Neural progenitor cell (in vitro differentiated cells): Measurements from ENCODE around the gene ZDHHC14. TPM values are rescaled to one million over a fixed set of nuclear protein-coding genes. Genes with fewer than 3 reads are reported as not detected.

ENCODE experiments used
- DNase-seq: peaks from one replicate; pipeline ENCODE4 v3.0.0-alpha.2; 2016; ENCODE audit warnings: low spot score
- H2AFZ ChIP-seq: fragments of 200-600 bp; sonication (generic); replicated peaks from 2 replicates; pipeline ENCODE4 v1.6.1; 2016; ENCODE audit warnings: antibody characterized with exemption
- H3F3A ChIP-seq: fragments of 200-600 bp; sonication (generic); 2 replicates; pipeline ENCODE4 v1.6.1; 2016; ENCODE audit warnings: antibody characterized with exemption, low read depth
- H3K27ac ChIP-seq: fragments of 200-600 bp; sonication (generic); 2 replicates; pipeline ENCODE4 v1.5.1; 2016; ENCODE audit warnings: mild to moderate bottlenecking
- H3K27me3 ChIP-seq: fragments of 200-600 bp; sonication (generic); 2 replicates; pipeline ENCODE4 v1.6.1; 2016; ENCODE audit warnings: mild to moderate bottlenecking, moderate library complexity
- H3K36me3 ChIP-seq: fragments of 200-600 bp; sonication (generic); 2 replicates; pipeline ENCODE4 v1.5.1; 2016
- H3K4me1 ChIP-seq: fragments of 200-600 bp; sonication (generic); 2 replicates; pipeline ENCODE4 v1.6.1; 2016; ENCODE audit warnings: mixed run types
- H3K4me2 ChIP-seq: fragments of 200-600 bp; sonication (generic); 2 replicates; pipeline ENCODE4 v1.6.1; 2016
- H3K4me3 ChIP-seq: fragments of 200-600 bp; sonication (generic); 2 replicates; pipeline ENCODE4 v1.5.1; 2016
- H3K79me2 ChIP-seq: fragments of 200-600 bp; sonication (generic); 2 replicates; pipeline ENCODE4 v1.6.1; 2016; ENCODE audit warnings: low read depth
- H3K9ac ChIP-seq: fragments of 200-600 bp; sonication (generic); 2 replicates; pipeline ENCODE4 v1.6.1; 2016
- H3K9me3 ChIP-seq: fragments of 200-600 bp; sonication (generic); 2 replicates; pipeline ENCODE4 v1.5.1; 2016; ENCODE audit warnings: low read depth
- H4K20me1 ChIP-seq: fragments of 200-600 bp; sonication (generic); 2 replicates; pipeline ENCODE4 v1.6.1; 2016; ENCODE audit warnings: low read depth
- H3K27ac Mint-ChIP-seq: 3 replicates; pipeline ENCODE4 v1.8.0; 2021; ENCODE audit warnings: mixed read lengths
- H3K27me3 Mint-ChIP-seq: 2 replicates; pipeline ENCODE4 v1.8.0; 2022; ENCODE audit warnings: low read depth, mild to moderate bottlenecking, inconsistent platforms, moderate library complexity, mixed read lengths; ENCODE audit not compliant: insufficient read depth
- H3K36me3 Mint-ChIP-seq: 3 replicates; pipeline ENCODE4 v1.8.0; 2021; ENCODE audit warnings: mixed read lengths
- H3K4me1 Mint-ChIP-seq: 3 replicates; pipeline ENCODE4 v1.8.0; 2021; ENCODE audit warnings: mixed read lengths
- H3K4me3 Mint-ChIP-seq: 3 replicates; pipeline ENCODE4 v1.8.0; 2021; ENCODE audit warnings: mild to moderate bottlenecking, moderate library complexity, mixed read lengths
- H3K9me3 Mint-ChIP-seq: 3 replicates; pipeline ENCODE4 v1.8.0; 2020; ENCODE audit warnings: mixed read lengths
- CTCF ChIP-seq: fragments of 200-600 bp; sonication (generic); IDR thresholded peaks from 2 replicates; pipeline ENCODE4 v1.5.1; 2017; ENCODE audit warnings: antibody characterized with exemption, mild to moderate bottlenecking
- EZH2 ChIP-seq: fragments of 200-600 bp; sonication (generic); IDR thresholded peaks from 2 replicates; pipeline ENCODE4 v1.6.1; 2017; ENCODE audit warnings: antibody characterized with exemption, mild to moderate bottlenecking, moderate library complexity
- EZH2phosphoT487 ChIP-seq: fragments of 200-600 bp; sonication (generic); IDR thresholded peaks from 2 replicates; pipeline ENCODE4 v1.6.1; 2017; ENCODE audit warnings: antibody characterized with exemption
- total RNA-seq: library from RNA; depleted of rRNA; stranded (reverse); fragments of >200 nt; gene quantifications from 2 replicates; pipeline ENCODE4 v1.2.3, GENCODE V29; 2015; ENCODE audit warnings: low replicate concordance

ZDHHC14 gene
- total RNA-seq, 1 donor from 2014 or later, result 14.5 TPM

GRCh38 chr6:157570752-157571151 lies 189.8 kb downstream of the ZDHHC14 start:
- H3K27me3 Mint-ChIP-seq, result no peaks in the 10 kb centered on the region

GRCh38 chr6:157571269-157571668 lies 190.3 kb downstream of the ZDHHC14 start:
- H3K27ac Mint-ChIP-seq, result no peak overlapping the region
- Histone ChIP-seq H3K36me3 (no peaks in the 10 kb centered on the region), H3K9ac (no peak overlapping the region), H3F3A (no peaks in the 10 kb centered on the region), H2AFZ (no peak overlapping the region), H3K27me3 (no peaks in the 10 kb centered on the region), H3K27ac (no peak overlapping the region), H3K79me2 (no peaks in the 10 kb centered on the region), H4K20me1 (no peaks in the 10 kb centered on the region), H3K4me3 (no peak overlapping the region), H3K4me2 (no peak overlapping the region), H3K4me1 (peaks cover 11% of the 10 kb centered on the region), H3K9me3 (peaks cover 9% of the 10 kb centered on the region)
- no peaks in the 10 kb centered on the region for H3K27me3 Mint-ChIP-seq
- H3K36me3 Mint-ChIP-seq, result peaks cover 8% of the 10 kb centered on the region
- TF ChIP-seq EZH2phosphoT487 (no peak), EZH2 (no peak), CTCF (no peak)
- H3K4me3 Mint-ChIP-seq, result no peak overlapping the region
- DNase-seq, result no peak
- no peaks in the 10 kb centered on the region for H3K4me1 Mint-ChIP-seq
- H3K9me3 Mint-ChIP-seq, result peaks cover 6% of the 10 kb centered on the region

More at GRCh38 chr6:157570752-157571151, 189.8 kb downstream of the ZDHHC14 start:
- no peak overlapping the region for H3K4me3 ChIP-seq
- peaks cover 6% of the 10 kb centered on the region for H3K9me3 Mint-ChIP-seq
- no peak overlapping the region for H2AFZ ChIP-seq
- H3K4me3 Mint-ChIP-seq, result no peak overlapping the region
- no peaks in the 10 kb centered on the region for H3K36me3 ChIP-seq
- H3K27me3 ChIP-seq, result no peaks in the 10 kb centered on the region
- no peak overlapping the region for H3K9ac ChIP-seq
- H3K27ac Mint-ChIP-seq, result no peak overlapping the region
- H3K9me3 ChIP-seq, result peaks cover 9% of the 10 kb centered on the region
- peaks cover 11% of the 10 kb centered on the region for H3K4me1 ChIP-seq
- no peak overlapping the region for H3K27ac ChIP-seq
- no peaks in the 10 kb centered on the region for H4K20me1 ChIP-seq
- TF ChIP-seq CTCF (no peak), EZH2 (no peak), EZH2phosphoT487 (no peak)
- H3K4me2 ChIP-seq, result no peak overlapping the region
- no peak for DNase-seq
- H3K4me1 Mint-ChIP-seq, result no peaks in the 10 kb centered on the region
- H3K36me3 Mint-ChIP-seq, result peaks cover 8% of the 10 kb centered on the region
- no peaks in the 10 kb centered on the region for H3F3A ChIP-seq
- H3K79me2 ChIP-seq, result no peaks in the 10 kb centered on the region

GRCh38 chr6:157571950-157572349 lies 191.0 kb downstream of the ZDHHC14 start:
- Histone ChIP-seq H3F3A (no peaks in the 10 kb centered on the region), H3K27me3 (no peaks in the 10 kb centered on the region), H3K4me3 (no peak overlapping the region), H3K4me2 (no peak overlapping the region), H3K9ac (no peak overlapping the region), H3K9me3 (peaks cover 9% of the 10 kb centered on the region), H3K36me3 (no peaks in the 10 kb centered on the region), H3K27ac (no peak overlapping the region), H4K20me1 (no peaks in the 10 kb centered on the region), H3K79me2 (no peaks in the 10 kb centered on the region), H2AFZ (no peak overlapping the region), H3K4me1 (peaks cover 11% of the 10 kb centered on the region)
- H3K9me3 Mint-ChIP-seq, result peaks cover 6% of the 10 kb centered on the region
- TF ChIP-seq CTCF (no peak), EZH2phosphoT487 (no peak), EZH2 (no peak)
- H3K4me1 Mint-ChIP-seq, result no peaks in the 10 kb centered on the region
- no peak overlapping the region for H3K4me3 Mint-ChIP-seq
- H3K27ac Mint-ChIP-seq, result no peak overlapping the region
- no peaks in the 10 kb centered on the region for H3K27me3 Mint-ChIP-seq
- peaks cover 8% of the 10 kb centered on the region for H3K36me3 Mint-ChIP-seq
- DNase-seq, result no peak
